Measurements from ENCODE around the gene MELK. TPM values are rescaled to one million over a fixed set of nuclear protein-coding genes. Genes with fewer than 3 reads are reported as not detected.

Gene MELK
- total RNA-seq, result 2.5 and 4.5 TPM in 2 replicates

GRCh38 chr9:36572515-36573418 lies at the start of gene MELK:
MELK (plus strand) TSS chr9:36572895; CDS start chr9:36581682, 8,787 bp downstream.

Other genes starting within 250 kb of the MELK start
- gene RNF38, start 172.6 kb upstream of the MELK start, total RNA-seq, result 12.5 and 12.9 TPM in 2 replicates